OCI-LY3 (cell line): ENCODE data around the gene WASHC4.

Experiments
- H2AFZ ChIP-seq: fragments of 200-600, 300-600 bp; shearing (Covaris generic); 2 replicates; pipeline ENCODE4 v1.6.0; 2014; ENCODE audit warnings: antibody characterized with exemption, low read depth, low read length
- H3K27ac ChIP-seq: fragments of 200-600, 300-600 bp; sonication (generic); 2 replicates; pipeline ENCODE4 v1.5.1; 2014; ENCODE audit warnings: mild to moderate bottlenecking, low read length, moderate library complexity, mixed read lengths
- H3K27me3 ChIP-seq: fragments of 200-600, 300-600 bp; sonication (generic); 2 replicates; pipeline ENCODE4 v1.6.1; 2014; ENCODE audit warnings: low read depth, low read length, mixed read lengths
- H3K36me3 ChIP-seq: fragments of 200-600, 300-600 bp; sonication (generic); replicated peaks from 2 replicates; pipeline ENCODE3; 2014; ENCODE audit warnings: low read depth, low read length, mixed read lengths
- H3K4me1 ChIP-seq: fragments of 300-600, 200-600 bp; sonication (generic); 2 replicates; pipeline ENCODE4 v1.6.1; 2014; ENCODE audit warnings: low read length, mixed read lengths
- H3K4me2 ChIP-seq: fragments of 200-600, 300-600 bp; sonication (generic); 2 replicates; pipeline ENCODE4 v1.6.1; 2014; ENCODE audit warnings: low read length, mixed read lengths
- H3K4me3 ChIP-seq: fragments of 300-600, 200-600 bp; sonication (generic); 2 replicates; pipeline ENCODE4 v1.5.1; 2014; ENCODE audit warnings: antibody characterized with exemption, mild to moderate bottlenecking, low read length, moderate library complexity
- H3K79me2 ChIP-seq: fragments of 300-600, 200-600 bp; shearing (Covaris generic); 2 replicates; pipeline ENCODE4 v1.6.1; 2014; ENCODE audit warnings: mild to moderate bottlenecking, low read length, mixed read lengths
- H3K9ac ChIP-seq: fragments of 300-600, 200-600 bp; shearing (Covaris generic); 2 replicates; pipeline ENCODE4 v1.6.0; 2014; ENCODE audit warnings: mild to moderate bottlenecking, low read length, moderate library complexity
- H3K9me3 ChIP-seq: fragments of 200-600, 300-600 bp; shearing (Covaris generic); 2 replicates; pipeline ENCODE4 v1.6.1; 2014; ENCODE audit warnings: low read length, mixed read lengths; ENCODE audit not compliant: insufficient read depth
- H4K20me1 ChIP-seq: fragments of 200-600, 300-600 bp; sonication (generic); 2 replicates; pipeline ENCODE4 v1.6.1; 2016; ENCODE audit warnings: low read length, mixed read lengths; ENCODE audit not compliant: insufficient read depth
- EZH2phosphoT487 ChIP-seq: fragments of 200-600 bp; shearing (Covaris generic); IDR thresholded peaks from 2 replicates; pipeline ENCODE4 v1.6.1; 2018; ENCODE audit warnings: antibody characterized with exemption, mixed run types, low read depth
- TF ChIP-seq, protein P1 (sequence below): fragments of 200-600, 300-600 bp; sonication (generic); IDR thresholded peaks from 2 replicates; pipeline ENCODE4 v1.5.1; 2014; ENCODE audit warnings: antibody characterized with exemption, low read length, low read depth

Gene WASHC4

DNA sequence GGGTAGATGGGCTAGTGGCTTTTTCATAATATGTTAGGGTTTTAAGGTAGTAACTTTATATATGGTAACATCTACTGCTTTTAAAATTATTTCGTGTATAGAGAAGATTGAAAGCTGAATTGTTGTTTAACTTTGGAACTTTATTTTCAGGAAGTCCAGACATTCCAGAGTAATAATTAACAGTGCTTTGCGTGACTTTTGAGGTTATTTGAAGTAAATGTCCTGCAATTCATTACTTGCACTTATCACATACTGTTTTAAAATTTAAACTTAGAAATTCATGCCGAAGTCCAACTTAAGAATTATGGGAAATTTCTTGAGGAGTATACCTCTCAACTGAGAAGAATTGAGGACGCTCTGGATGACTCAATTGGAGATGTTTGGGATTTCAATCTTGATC, 3.3 kb downstream of the WASHC4 start:
- Histone ChIP-seq H3K4me1 (peaks cover 21% of the 10 kb centered on the region), H3K79me2 (peaks cover 69% of the 10 kb centered on the region), H3K27me3 (no peaks in the 10 kb centered on the region), H2AFZ (no peak overlapping the region), H3K9me3 (no peaks in the 10 kb centered on the region), H3K4me3 (peak overlapping the region; percentile 87), H3K36me3 (peaks cover 45% of the 10 kb centered on the region), H3K27ac (no peak overlapping the region), H4K20me1 (peaks cover 44% of the 10 kb centered on the region), H3K4me2 (peak overlapping the region; percentile 93), H3K9ac (no peak overlapping the region)
- TF ChIP-seq, protein P1, sequence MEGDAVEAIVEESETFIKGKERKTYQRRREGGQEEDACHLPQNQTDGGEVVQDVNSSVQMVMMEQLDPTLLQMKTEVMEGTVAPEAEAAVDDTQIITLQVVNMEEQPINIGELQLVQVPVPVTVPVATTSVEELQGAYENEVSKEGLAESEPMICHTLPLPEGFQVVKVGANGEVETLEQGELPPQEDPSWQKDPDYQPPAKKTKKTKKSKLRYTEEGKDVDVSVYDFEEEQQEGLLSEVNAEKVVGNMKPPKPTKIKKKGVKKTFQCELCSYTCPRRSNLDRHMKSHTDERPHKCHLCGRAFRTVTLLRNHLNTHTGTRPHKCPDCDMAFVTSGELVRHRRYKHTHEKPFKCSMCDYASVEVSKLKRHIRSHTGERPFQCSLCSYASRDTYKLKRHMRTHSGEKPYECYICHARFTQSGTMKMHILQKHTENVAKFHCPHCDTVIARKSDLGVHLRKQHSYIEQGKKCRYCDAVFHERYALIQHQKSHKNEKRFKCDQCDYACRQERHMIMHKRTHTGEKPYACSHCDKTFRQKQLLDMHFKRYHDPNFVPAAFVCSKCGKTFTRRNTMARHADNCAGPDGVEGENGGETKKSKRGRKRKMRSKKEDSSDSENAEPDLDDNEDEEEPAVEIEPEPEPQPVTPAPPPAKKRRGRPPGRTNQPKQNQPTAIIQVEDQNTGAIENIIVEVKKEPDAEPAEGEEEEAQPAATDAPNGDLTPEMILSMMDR, result no peak
- TF ChIP-seq EZH2phosphoT487, result no peak

DNA sequence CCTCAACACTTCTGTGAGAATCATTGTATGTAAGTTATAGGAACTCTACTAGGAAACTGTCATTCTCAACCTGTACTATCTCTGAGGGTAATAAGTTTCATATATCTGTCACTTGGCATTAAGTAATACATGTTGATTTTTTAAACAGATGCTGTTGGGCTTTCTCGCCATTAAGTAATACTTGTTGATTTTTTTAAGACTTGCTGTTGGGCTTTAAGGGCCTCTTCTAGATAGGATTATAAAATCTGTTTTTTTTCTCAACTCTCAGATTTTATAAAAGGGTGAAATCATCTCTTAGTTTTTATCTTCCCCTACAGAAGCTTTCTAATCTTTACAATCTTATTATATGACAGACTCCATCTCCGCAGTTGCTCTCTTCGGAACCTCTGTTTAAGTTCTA, 5.6 kb downstream of the WASHC4 start:
- Histone ChIP-seq H3K4me2 (no peak overlapping the region), H2AFZ (no peak overlapping the region), H3K9ac (no peak overlapping the region), H3K27ac (no peak overlapping the region), H3K79me2 (peaks cover 65% of the 10 kb centered on the region), H3K27me3 (no peaks in the 10 kb centered on the region), H3K9me3 (no peaks in the 10 kb centered on the region), H4K20me1 (peaks cover 46% of the 10 kb centered on the region), H3K4me3 (no peak overlapping the region), H3K4me1 (peaks cover 15% of the 10 kb centered on the region), H3K36me3 (peaks cover 64% of the 10 kb centered on the region)
- no peak for TF ChIP-seq EZH2phosphoT487
- TF ChIP-seq, protein P1, result no peak

DNA sequence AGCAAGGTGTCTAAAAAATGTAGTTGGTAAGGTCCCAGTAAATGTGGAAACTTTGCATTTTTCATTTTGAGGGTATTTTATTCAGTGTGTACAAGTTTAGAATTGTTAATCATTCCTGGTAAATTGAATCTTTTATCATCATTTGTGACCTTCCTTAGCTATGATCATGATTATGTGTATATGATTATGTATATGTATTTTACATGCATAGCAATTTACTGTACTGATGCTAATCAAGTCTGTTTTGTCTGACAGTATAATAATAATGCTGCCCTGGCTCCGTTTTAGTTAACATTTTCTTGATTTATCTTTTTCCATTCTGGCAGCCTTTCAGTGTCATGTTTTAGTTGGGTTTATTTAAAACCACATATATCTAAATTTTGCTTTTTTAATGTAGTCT, 9.4 kb downstream of the WASHC4 start:
- H3K27me3 ChIP-seq, result no peaks in the 10 kb centered on the region

DNA sequence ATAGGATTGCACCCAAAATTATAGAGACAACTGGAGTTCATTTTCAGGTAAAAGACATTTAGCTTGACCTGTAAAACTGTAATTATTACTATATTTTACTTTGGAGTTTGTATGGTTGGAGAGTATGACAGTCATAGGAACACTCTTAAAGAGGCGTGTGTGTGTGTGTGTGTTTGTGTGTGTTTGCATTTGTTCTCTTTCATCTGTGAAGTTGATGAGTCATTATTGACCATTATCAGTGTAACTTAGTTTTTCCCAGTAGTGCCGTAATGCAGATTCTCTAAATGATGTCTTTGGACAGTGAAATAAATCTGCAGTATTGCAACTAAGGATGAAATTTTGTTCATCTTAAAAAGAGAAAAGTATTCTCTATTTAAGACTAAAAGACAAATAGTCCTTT, 13.0 kb downstream of the WASHC4 start:
- Histone ChIP-seq H3K27me3 (no peaks in the 10 kb centered on the region), H3K4me2 (no peak overlapping the region), H3K9ac (no peak overlapping the region), H3K9me3 (no peaks in the 10 kb centered on the region), H3K4me1 (no peaks in the 10 kb centered on the region), H3K36me3 (peaks cover 64% of the 10 kb centered on the region), H3K4me3 (no peak overlapping the region), H4K20me1 (0 out of 2 replicates have a peak, but pooled peaks cover 2% of the 10 kb centered on the region), H3K79me2 (no peaks in the 10 kb centered on the region; the same call in 1 of the 2 replicates), H2AFZ (no peak overlapping the region), H3K27ac (no peak overlapping the region)
- TF ChIP-seq EZH2phosphoT487, result no peak
- TF ChIP-seq, protein P1, result no peak

More for the DNA sequence above, 9.4 kb downstream of the WASHC4 start:
- Histone ChIP-seq H3K9me3 (no peaks in the 10 kb centered on the region), H4K20me1 (peaks cover 19% of the 10 kb centered on the region), H2AFZ (no peak overlapping the region), H3K4me3 (no peak overlapping the region), H3K4me1 (no peaks in the 10 kb centered on the region), H3K36me3 (peaks cover 82% of the 10 kb centered on the region), H3K9ac (no peak overlapping the region), H3K79me2 (peaks cover 26% of the 10 kb centered on the region), H3K4me2 (no peak overlapping the region), H3K27ac (no peak overlapping the region)
- TF ChIP-seq EZH2phosphoT487, result no peak
- TF ChIP-seq, protein P1, result no peak
